Upper lobe of left lung (tissue), 6 donors: ENCODE measurements around the gene PUS1. TPM values are rescaled to one million over a fixed set of nuclear protein-coding genes. Genes with fewer than 3 reads are reported as not detected.

Experiments
- ATAC-seq, 2 donors: fragments of 200-7000 bp; cut with Tn5 transposase; one replicate each; pipeline ENCODE4 v1.9.1; 2022; ENCODE audit warnings: mild to moderate bottlenecking in 2 of 2, moderate library complexity in 2 of 2; ENCODE audit not compliant: low FRiP score in 2 of 2
- DNase-seq, 2 donors: peaks; one replicate each; pipeline ENCODE4 v3.0.0-alpha.2; 2019 to 2020
- H3K27ac ChIP-seq, 4 donors: fragments of 200-600 bp; sonication (generic); one replicate each; pipeline ENCODE4 v1.5.1; 2016 to 2019
- H3K27me3 ChIP-seq, 4 donors: fragments of 200-600 bp; sonication (generic); one replicate each; pipeline ENCODE4 v1.5.1; 2017 to 2019
- H3K36me3 ChIP-seq, 4 donors: fragments of 200-600 bp; sonication (generic); one replicate each; pipeline ENCODE4 v1.5.1; 2016 to 2019
- H3K4me1 ChIP-seq, 4 donors: fragments of 200-600 bp; sonication (generic); one replicate each; pipeline ENCODE4 v1.5.1; 2018 to 2019
- H3K4me3 ChIP-seq, 4 donors: fragments of 200-600 bp; sonication (generic); one replicate each; pipeline ENCODE4 v1.5.1; 2017 to 2019; ENCODE audit warnings: mild to moderate bottlenecking in 2 of 4, moderate library complexity in 1 of 4
- H3K9me3 ChIP-seq, 4 donors: fragments of 200-600 bp; sonication (generic); one replicate each; pipeline ENCODE4 v1.5.1; 2018 to 2019
- CTCF ChIP-seq, 6 experiments: fragments of 450-650 bp in 4 of 6; fragments of 200-600 bp in 2 of 6; sonication (generic) in 2 of 6; IDR thresholded peaks; one replicate each; pipeline ENCODE4 v1.5.1; 2016 to 2019; ENCODE audit warnings: antibody characterized with exemption in 6 of 6
- EP300 ChIP-seq, 4 donors: sonication (generic); formaldehyde crosslinking; IDR thresholded peaks; one replicate each; pipeline ENCODE4 v1.5.1; 2017; ENCODE audit warnings: antibody characterized with exemption in 4 of 4, control low read depth in 2 of 4
- POLR2A ChIP-seq, 4 donors: fragments of 450-650 bp; IDR thresholded peaks; one replicate each; pipeline ENCODE4 v1.5.1; 2016 to 2017; ENCODE audit warnings: antibody characterized with exemption in 4 of 4, mild to moderate bottlenecking in 2 of 4
- POLR2AphosphoS5 ChIP-seq, 2 donors: sonication (generic); formaldehyde crosslinking; IDR thresholded peaks; one replicate each; pipeline ENCODE4 v1.5.1; 2017; ENCODE audit warnings: antibody characterized with exemption in 2 of 2
- WGBS, 2 donors: methylation state at CpG; one replicate each; pipeline ENCODE4 v1.1.5; 2017 to 2018; 5-methylcytosine and 5-hydroxymethylcytosine counted together
- total RNA-seq, 6 donors: library from RNA; depleted of rRNA in 4 of 6; stranded (reverse); fragments of >200 nt in 4 of 6; gene quantifications; one replicate each; pipeline versions ENCODE4 v1.1.0 to v1.2.1, GENCODE V29; 2016 to 2021
- donor health status: DM: no; HTN: no; CAD: no; lungs with moderate emphysema.
- donor health status: DM: no; HTN: yes; CAD: no; lungs with severe emphysema.

PUS1 gene
- total RNA-seq, 6 donors from 2014 or later: 11.3 to 30.7 (median 22.5) TPM

- no peak overlapping the region for H3K4me3 ChIP-seq
- peaks cover 33 to 68% (median 58%) of the 10 kb centered on the region in 4 donors for H3K36me3 ChIP-seq
- TF ChIP-seq POLR2A (IDR thresholded peaks at IDR 0.05) (no peak), EP300 (IDR thresholded peaks at IDR 0.05) (no peak), CTCF (IDR thresholded peaks at IDR 0.05) (no peak), POLR2AphosphoS5 (IDR thresholded peaks at IDR 0.05) (no peak)
- H3K27ac ChIP-seq: no peak overlapping the region
- H3K9me3 ChIP-seq: no peaks in the 10 kb centered on the region
- H3K4me1 ChIP-seq: peaks cover 7 to 16% (median 11%) of the 10 kb centered on the region in 4 donors
- DNase-seq (peak in 1 of 2 donors; percentile 82), ATAC-seq (no peak)
- 95 to 97% methylated on average over 19 to 96 of the region's 96 CpGs for WGBS, 2 donors
- H3K27me3 ChIP-seq: no peaks in the 10 kb centered on the region
These were observed 20.7 kb upstream of the PUS1 start for GRCh38 chr12:131908092-131909080.

GRCh38 chr12:131909081-131909751 lies 19.9 kb upstream of the PUS1 start:
- Histone ChIP-seq H3K4me3 (no peak overlapping the region), H3K9me3 (no peaks in the 10 kb centered on the region), H3K4me1 (peaks cover 7 to 14% (median 10%) of the 10 kb centered on the region in 4 donors), H3K36me3 (peaks cover 34 to 77% (median 66%) of the 10 kb centered on the region in 4 donors), H3K27ac (no peak overlapping the region), H3K27me3 (no peaks in the 10 kb centered on the region)
- TF ChIP-seq EP300 (IDR thresholded peaks at IDR 0.05): no peak
- no peak for TF ChIP-seq CTCF (IDR thresholded peaks at IDR 0.05)
- TF ChIP-seq POLR2AphosphoS5 (IDR thresholded peaks at IDR 0.05): no peak
- TF ChIP-seq POLR2A (IDR thresholded peaks at IDR 0.05): no peak
- DNase-seq (peak in 1 of 2 donors; percentile 85), ATAC-seq (no peak)
- whole genome bisulfite sequencing, 2 donors: 93 to 95% methylated on average over 11 to 25 of the region's 61 CpGs

- Histone ChIP-seq H3K27ac (no peak overlapping the region), H3K27me3 (no peaks in the 10 kb centered on the region), H3K9me3 (no peaks in the 10 kb centered on the region), H3K4me1 (peaks cover 7 to 14% (median 10%) of the 10 kb centered on the region in 4 donors), H3K36me3 (peaks cover 37 to 82% (median 71%) of the 10 kb centered on the region in 4 donors), H3K4me3 (no peak overlapping the region)
- DNase-seq: peak in 1 of 2 donors; percentile 81
- ATAC-seq: no peak
- WGBS, 2 donors: 95 to 98% methylated on average over 20 to 24 of the region's 26 CpGs
- TF ChIP-seq EP300 (IDR thresholded peaks at IDR 0.05) (no peak), CTCF (IDR thresholded peaks at IDR 0.05) (no peak), POLR2AphosphoS5 (IDR thresholded peaks at IDR 0.05) (no peak), POLR2A (IDR thresholded peaks at IDR 0.05) (no peak)
These were observed 19.3 kb upstream of the PUS1 start for GRCh38 chr12:131909752-131910219.

GRCh38 chr12:131910302-131911027 lies 18.6 kb upstream of the PUS1 start:
- Histone ChIP-seq H3K4me1 (peaks cover 7 to 11% (median 9%) of the 10 kb centered on the region in 4 donors), H3K4me3 (no peak overlapping the region), H3K9me3 (no peaks in the 10 kb centered on the region), H3K27me3 (no peaks in the 10 kb centered on the region), H3K36me3 (peaks cover 43 to 89% (median 78%) of the 10 kb centered on the region in 4 donors), H3K27ac (no peak overlapping the region)
- TF ChIP-seq CTCF (IDR thresholded peaks at IDR 0.05): no peak
- no peak for TF ChIP-seq EP300 (IDR thresholded peaks at IDR 0.05)
- TF ChIP-seq POLR2AphosphoS5 (IDR thresholded peaks at IDR 0.05): no peak
- no peak for TF ChIP-seq POLR2A (IDR thresholded peaks at IDR 0.05)
- no peak for ATAC-seq
- peak in 1 of 2 donors; percentile 73 for DNase-seq
- WGBS, 2 donors: 91 to 100% methylated on average over 1 to 23 of the region's 23 CpGs
